ENCODE data around the gene RPS18. TPM values are rescaled to one million over a fixed set of nuclear protein-coding genes. Genes with fewer than 3 reads are reported as not detected.

The RPS18 gene
- total RNA-seq, 2 donors from 2014 or later = 2,541 to 3,009 TPM

- no peak overlapping the region for H3K27ac ChIP-seq (ENCODE audit: low read depth, low read length)
- no peaks in the 10 kb centered on the region for H3K9me3 Mint-ChIP-seq
- TF ChIP-seq, protein P1, sequence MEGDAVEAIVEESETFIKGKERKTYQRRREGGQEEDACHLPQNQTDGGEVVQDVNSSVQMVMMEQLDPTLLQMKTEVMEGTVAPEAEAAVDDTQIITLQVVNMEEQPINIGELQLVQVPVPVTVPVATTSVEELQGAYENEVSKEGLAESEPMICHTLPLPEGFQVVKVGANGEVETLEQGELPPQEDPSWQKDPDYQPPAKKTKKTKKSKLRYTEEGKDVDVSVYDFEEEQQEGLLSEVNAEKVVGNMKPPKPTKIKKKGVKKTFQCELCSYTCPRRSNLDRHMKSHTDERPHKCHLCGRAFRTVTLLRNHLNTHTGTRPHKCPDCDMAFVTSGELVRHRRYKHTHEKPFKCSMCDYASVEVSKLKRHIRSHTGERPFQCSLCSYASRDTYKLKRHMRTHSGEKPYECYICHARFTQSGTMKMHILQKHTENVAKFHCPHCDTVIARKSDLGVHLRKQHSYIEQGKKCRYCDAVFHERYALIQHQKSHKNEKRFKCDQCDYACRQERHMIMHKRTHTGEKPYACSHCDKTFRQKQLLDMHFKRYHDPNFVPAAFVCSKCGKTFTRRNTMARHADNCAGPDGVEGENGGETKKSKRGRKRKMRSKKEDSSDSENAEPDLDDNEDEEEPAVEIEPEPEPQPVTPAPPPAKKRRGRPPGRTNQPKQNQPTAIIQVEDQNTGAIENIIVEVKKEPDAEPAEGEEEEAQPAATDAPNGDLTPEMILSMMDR (conservative IDR thresholded peaks at IDR 0.05) = no peak
- H3K36me3 Mint-ChIP-seq (ENCODE audit: low read depth) = no peaks in the 10 kb centered on the region
- no peak overlapping the region for H3K4me3 Mint-ChIP-seq
- H3K4me1 Mint-ChIP-seq = peaks cover 2% of the 10 kb centered on the region
- 83 to 87% methylated on average over 1 to 3 of the region's 3 CpGs for WGBS, 2 experiments (ENCODE audit: insufficient coverage in 1 of 2, insufficient read length in 1 of 2)
- H3K27ac Mint-ChIP-seq = no peak overlapping the region
- H3K27me3 ChIP-seq (ENCODE audit: control insufficient read depth, insufficient read depth, low read length, poor library complexity, severe bottlenecking) = peaks cover 39% of the 10 kb centered on the region
- no peak overlapping the region for H3K9ac ChIP-seq (ENCODE audit: extremely low read depth, low read length, poor library complexity, severe bottlenecking)
- H3K9me3 ChIP-seq (ENCODE audit: control insufficient read depth, low read length) = no peaks in the 10 kb centered on the region
- no peak for DNase-seq
- no peak overlapping the region for H3K4me3 ChIP-seq (ENCODE audit: low read length)
- H3K36me3 ChIP-seq (ENCODE audit: control insufficient read depth, insufficient read depth, low read length) = no peaks in the 10 kb centered on the region
- peaks cover 46% of the 10 kb centered on the region for H3K27me3 Mint-ChIP-seq (ENCODE audit: insufficient read depth)
- no peaks in the 10 kb centered on the region for H3K4me1 ChIP-seq (ENCODE audit: control insufficient read depth, insufficient read depth, low read length)
Measured at GRCh38 chr6:33241968-33242367, 29.9 kb upstream of the RPS18 start.

DNA sequence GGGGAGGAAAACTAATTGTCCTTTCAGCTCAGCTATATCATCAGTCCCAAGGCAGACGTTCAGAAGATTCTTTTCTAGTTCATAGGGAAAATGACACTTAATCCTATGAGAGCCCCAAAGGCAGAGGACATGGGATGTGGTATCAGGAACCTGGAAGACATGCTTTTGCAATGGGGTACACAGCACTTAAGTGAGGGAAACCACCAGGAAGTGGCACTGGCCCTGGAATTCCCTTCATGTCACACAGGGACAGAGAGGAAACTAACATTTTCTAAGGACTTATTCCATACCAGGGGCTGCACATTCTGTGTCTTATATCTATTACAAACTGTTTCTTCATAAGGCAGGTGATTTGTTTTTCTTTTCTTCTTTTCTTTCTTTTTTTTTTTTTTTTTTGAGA lies 28.4 kb upstream of the RPS18 start:
- H3K27ac Mint-ChIP-seq = no peak overlapping the region
- no peak overlapping the region for H3K27ac ChIP-seq (ENCODE audit: low read depth, low read length)

DNA sequence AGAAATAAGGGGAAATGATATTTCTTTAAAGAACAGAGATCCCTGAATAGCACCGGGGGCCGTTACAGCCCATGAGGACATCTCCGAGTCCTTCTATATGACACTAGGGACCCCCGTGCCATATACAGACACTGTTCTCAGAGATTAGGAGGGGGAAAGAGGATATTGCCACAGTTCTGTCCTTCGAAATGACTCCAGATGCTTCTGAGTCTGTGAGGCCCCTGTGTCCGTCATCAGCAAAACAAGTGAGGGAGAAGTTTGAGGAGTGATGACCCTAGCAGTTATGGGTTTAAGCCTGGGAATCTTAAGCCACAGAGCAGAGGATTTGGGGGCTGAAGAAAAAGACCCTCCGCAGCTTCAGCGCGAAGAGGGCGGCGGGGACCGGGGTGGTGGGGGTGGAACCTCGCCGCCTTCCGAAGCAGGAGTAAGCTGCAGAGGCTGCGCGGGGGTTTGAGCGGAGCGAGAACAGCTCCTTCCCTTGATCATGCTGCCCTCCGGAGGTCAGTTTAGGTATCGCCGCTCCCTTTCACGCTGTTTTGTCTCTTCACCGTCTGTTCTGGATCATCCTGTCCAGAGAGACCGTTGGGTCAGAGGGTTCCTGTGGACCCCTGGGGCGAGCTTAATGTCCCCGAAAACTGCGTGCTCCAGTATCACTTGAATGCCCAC lies 23.8 kb upstream of the RPS18 start:
- 10 to 11% methylated on average over 17 to 28 of the region's 28 CpGs for WGBS, 2 experiments (ENCODE audit: insufficient coverage in 1 of 2, insufficient read length in 1 of 2)
- Histone ChIP-seq H3K27me3 (ENCODE audit: control insufficient read depth, insufficient read depth, low read length, poor library complexity, severe bottlenecking) (peaks cover 34% of the 10 kb centered on the region), H3K4me3 (ENCODE audit: low read length) (peak overlapping the region; percentile 82), H3K9me3 (ENCODE audit: control insufficient read depth, low read length) (no peaks in the 10 kb centered on the region), H3K9ac (ENCODE audit: extremely low read depth, low read length, poor library complexity, severe bottlenecking) (peak overlapping the region; percentile 6), H3K4me1 (ENCODE audit: control insufficient read depth, insufficient read depth, low read length) (peaks cover 5% of the 10 kb centered on the region), H3K27ac (ENCODE audit: low read depth, low read length) (peak overlapping the region; percentile 16), H3K36me3 (ENCODE audit: control insufficient read depth, insufficient read depth, low read length) (peaks cover 13% of the 10 kb centered on the region)
- DNase-seq = peak; percentile 96
- Mint-ChIP-seq H3K9me3 (no peaks in the 10 kb centered on the region), H3K4me3 (peak overlapping the region; percentile 66), H3K36me3 (ENCODE audit: low read depth) (peaks cover 19% of the 10 kb centered on the region), H3K27me3 (ENCODE audit: insufficient read depth) (peaks cover 30% of the 10 kb centered on the region), H3K4me1 (peaks cover 14% of the 10 kb centered on the region), H3K27ac (no peak overlapping the region)
- TF ChIP-seq, protein P1 (conservative IDR thresholded peaks at IDR 0.05) = peak; percentile 96

More for the DNA sequence above, 28.4 kb upstream of the RPS18 start:
- H3K9me3 ChIP-seq (ENCODE audit: control insufficient read depth, low read length) = no peaks in the 10 kb centered on the region
- H3K27me3 ChIP-seq (ENCODE audit: control insufficient read depth, insufficient read depth, low read length, poor library complexity, severe bottlenecking) = peaks cover 42% of the 10 kb centered on the region
- H3K4me1 Mint-ChIP-seq = peaks cover 3% of the 10 kb centered on the region
- no peaks in the 10 kb centered on the region for H3K9me3 Mint-ChIP-seq
- DNase-seq = no peak
- H3K4me3 ChIP-seq (ENCODE audit: low read length) = no peak overlapping the region
- H3K4me3 Mint-ChIP-seq = no peak overlapping the region
- 56 to 60% methylated on average over 1 of the region's 1 CpG for whole genome bisulfite sequencing, 2 experiments (ENCODE audit: insufficient coverage in 1 of 2, insufficient read length in 1 of 2)
- no peaks in the 10 kb centered on the region for H3K36me3 Mint-ChIP-seq (ENCODE audit: low read depth)
- H3K9ac ChIP-seq (ENCODE audit: extremely low read depth, low read length, poor library complexity, severe bottlenecking) = no peak overlapping the region
- no peaks in the 10 kb centered on the region for H3K36me3 ChIP-seq (ENCODE audit: control insufficient read depth, insufficient read depth, low read length)
- TF ChIP-seq, protein P1 (conservative IDR thresholded peaks at IDR 0.05) = no peak
- H3K4me1 ChIP-seq (ENCODE audit: control insufficient read depth, insufficient read depth, low read length) = peaks cover 1% of the 10 kb centered on the region
- peaks cover 55% of the 10 kb centered on the region for H3K27me3 Mint-ChIP-seq (ENCODE audit: insufficient read depth)
